Fibroblast of lung (primary cell): Measurements from ENCODE around the gene TMEM131.

Experiments used
- EZH2 ChIP-seq: IDR thresholded peaks from 2 replicates; pipeline ENCODE4 v1.5.1; 2012; ENCODE audit warnings: low read length, control low read depth, mild to moderate bottlenecking; ENCODE audit errors: missing control alignments
- TF ChIP-seq, protein P1 (sequence below), 2 donors: IDR thresholded peaks in 1 of 2; conservative IDR thresholded peaks in 1 of 2; 1 replicate in 1 of 2; 2 replicates in 1 of 2; pipeline ENCODE4 v1.5.1; 2011 to 2012; ENCODE audit warnings: low read length in 2 of 2, control low read depth in 1 of 2, inconsistent platforms in 1 of 2, low read depth in 1 of 2, mild to moderate bottlenecking in 1 of 2

- TF ChIP-seq, protein P1, sequence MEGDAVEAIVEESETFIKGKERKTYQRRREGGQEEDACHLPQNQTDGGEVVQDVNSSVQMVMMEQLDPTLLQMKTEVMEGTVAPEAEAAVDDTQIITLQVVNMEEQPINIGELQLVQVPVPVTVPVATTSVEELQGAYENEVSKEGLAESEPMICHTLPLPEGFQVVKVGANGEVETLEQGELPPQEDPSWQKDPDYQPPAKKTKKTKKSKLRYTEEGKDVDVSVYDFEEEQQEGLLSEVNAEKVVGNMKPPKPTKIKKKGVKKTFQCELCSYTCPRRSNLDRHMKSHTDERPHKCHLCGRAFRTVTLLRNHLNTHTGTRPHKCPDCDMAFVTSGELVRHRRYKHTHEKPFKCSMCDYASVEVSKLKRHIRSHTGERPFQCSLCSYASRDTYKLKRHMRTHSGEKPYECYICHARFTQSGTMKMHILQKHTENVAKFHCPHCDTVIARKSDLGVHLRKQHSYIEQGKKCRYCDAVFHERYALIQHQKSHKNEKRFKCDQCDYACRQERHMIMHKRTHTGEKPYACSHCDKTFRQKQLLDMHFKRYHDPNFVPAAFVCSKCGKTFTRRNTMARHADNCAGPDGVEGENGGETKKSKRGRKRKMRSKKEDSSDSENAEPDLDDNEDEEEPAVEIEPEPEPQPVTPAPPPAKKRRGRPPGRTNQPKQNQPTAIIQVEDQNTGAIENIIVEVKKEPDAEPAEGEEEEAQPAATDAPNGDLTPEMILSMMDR (conservative IDR thresholded peaks at IDR 0.05 in 1 of 2, IDR thresholded peaks at IDR 0.05 in 1 of 2; ENCODE audit: low read depth in 1 of 2, low read length in 2 of 2) = no peak
- TF ChIP-seq EZH2 = no peak
Observed at GRCh38 chr2:97755491-97755890, 240.3 kb downstream of the TMEM131 start.
